SK-N-SH (cell line): ENCODE results near the gene FXYD7. TPM values are rescaled to one million over a fixed set of nuclear protein-coding genes. Genes with fewer than 3 reads are reported as not detected.

Experiments
- CTCF ChIA-PET: fragments of 300-600, 350-600 bp; formaldehyde crosslinking; extraction: SDS; loops from one replicate; lab custom pipeline; 2021; lab: Yijun Ruan, JAX
- POLR2A ChIA-PET: fragments of 350-600 bp; sonication (Branson Sonifier 250); formaldehyde crosslinking; extraction: SDS; loops from one replicate; lab custom pipeline; 2020; ENCODE audit warnings: antibody characterized with exemption, inconsistent platforms; lab: Yijun Ruan, JAX
- DNase-seq: peaks from one replicate; pipeline ENCODE4 v3.0.0; 2012
- H2AFZ ChIP-seq: fragments of 200-600 bp; sonication (generic); 2 replicates; pipeline ENCODE4 v1.8.1; 2016; ENCODE audit warnings: antibody characterized with exemption, mild to moderate bottlenecking, low read depth
- H3F3A ChIP-seq: fragments of 200-600 bp; sonication (generic); replicated peaks from 2 replicates; pipeline ENCODE3; 2016; ENCODE audit warnings: antibody characterized with exemption, mild to moderate bottlenecking; ENCODE audit not compliant: insufficient read depth
- H3K27ac ChIP-seq, 2 experiments: fragments of 200-500 bp in 1 of 2; fragments of 200-600 bp in 1 of 2; sonication (Bioruptor generic) in 1 of 2; sonication (generic), shearing (Covaris generic) in 1 of 2; 2 replicates each; pipeline versions ENCODE4 v1.5.1 to v1.6.1; 2014 to 2016; ENCODE audit warnings: low read depth in 2 of 2, inconsistent platforms in 1 of 2, low read length in 1 of 2, mild to moderate bottlenecking in 1 of 2, mixed read lengths in 1 of 2
- H3K27me3 ChIP-seq: fragments of 200-600 bp; sonication (generic), shearing (Covaris generic); 2 replicates; pipeline ENCODE4 v1.6.1; 2016; ENCODE audit warnings: mixed run types; ENCODE audit not compliant: insufficient read depth
- H3K36me3 ChIP-seq, 2 experiments: fragments of 200-500 bp in 1 of 2; fragments of 200-600 bp in 1 of 2; sonication (Bioruptor generic) in 1 of 2; sonication (generic) in 1 of 2; replicated peaks in 1 of 2; 2 replicates each; pipeline versions ENCODE3 to v1.5.1; 2014 to 2016; ENCODE audit warnings: low read length in 1 of 2, mild to moderate bottlenecking in 1 of 2; ENCODE audit not compliant: insufficient read depth in 2 of 2, control insufficient read depth in 1 of 2
- H3K4me1 ChIP-seq, 2 experiments: fragments of 200-500 bp in 1 of 2; fragments of 200-600 bp in 1 of 2; sonication (Bioruptor generic) in 1 of 2; sonication (generic), shearing (Covaris generic) in 1 of 2; 2 replicates each; pipeline versions ENCODE4 v1.5.1 to v1.6.1; 2014 to 2016; ENCODE audit warnings: low read depth in 1 of 2, low read length in 1 of 2, mixed run types in 1 of 2; ENCODE audit not compliant: insufficient read depth in 2 of 2, control insufficient read depth in 1 of 2
- H3K4me2 ChIP-seq: fragments of 200-600 bp; sonication (generic), shearing (Covaris generic); 2 replicates; pipeline ENCODE4 v1.6.1; 2017; ENCODE audit warnings: mixed run types
- H3K4me3 ChIP-seq, 2 experiments: fragments of 200-500 bp in 1 of 2; fragments of 200-600 bp in 1 of 2; sonication (Bioruptor generic) in 1 of 2; sonication (generic), shearing (Covaris generic) in 1 of 2; 2 replicates each; pipeline versions ENCODE4 v1.5.1 to v1.8.1; 2014 to 2016; ENCODE audit warnings: low read depth in 2 of 2, inconsistent platforms in 1 of 2, low read length in 1 of 2, mild to moderate bottlenecking in 1 of 2, mixed read lengths in 1 of 2, moderate library complexity in 1 of 2
- H3K79me2 ChIP-seq: fragments of 200-600 bp; sonication (generic); 2 replicates; pipeline ENCODE4 v1.8.1; 2017; ENCODE audit warnings: mild to moderate bottlenecking; ENCODE audit not compliant: insufficient read depth
- H3K9ac ChIP-seq: fragments of 200-600 bp; sonication (generic); 2 replicates; pipeline ENCODE4 v1.6.1; 2017; ENCODE audit warnings: mixed run types
- H3K9me2 ChIP-seq: fragments of 200-600 bp; sonication (generic); 2 replicates; pipeline ENCODE4 v1.6.1; 2017; ENCODE audit warnings: mixed run types
- H3K9me3 ChIP-seq: fragments of 200-600 bp; sonication (generic); 2 replicates; pipeline ENCODE4 v1.6.1; 2017; ENCODE audit warnings: mixed run types, mild to moderate bottlenecking, moderate library complexity
- H4K20me1 ChIP-seq: fragments of 200-600 bp; sonication (generic); 2 replicates; pipeline ENCODE4 v1.6.1; 2017; ENCODE audit warnings: mild to moderate bottlenecking, mixed run types; ENCODE audit not compliant: insufficient read depth
- CHD2 ChIP-seq: fragments of 150-350 bp; IDR thresholded peaks from 2 replicates; pipeline ENCODE4 v1.6.1; 2018; ENCODE audit warnings: low read length; ENCODE audit not compliant: partially characterized antibody
- ELF1 ChIP-seq: IDR thresholded peaks from 2 replicates; pipeline ENCODE4 v1.4.0; 2012
- EZH2phosphoT487 ChIP-seq: fragments of 200-600 bp; sonication (generic); IDR thresholded peaks from 2 replicates; pipeline ENCODE4 v1.6.1; 2017; ENCODE audit warnings: low read depth, mixed run types, mild to moderate bottlenecking, antibody characterized with exemption, moderate library complexity, borderline replicate concordance
- FOSL2 ChIP-seq: IDR thresholded peaks from 2 replicates; pipeline ENCODE4 v1.4.0; 2012; ENCODE audit warnings: low read depth, mild to moderate bottlenecking, moderate library complexity, borderline replicate concordance
- FOXJ3 ChIP-seq: sonication (generic); formaldehyde crosslinking; IDR thresholded peaks from 2 replicates; pipeline ENCODE4 v1.5.1; 2020; ENCODE audit warnings: mild to moderate bottlenecking, missing genetic modification reagents
- FOXM1 ChIP-seq: IDR thresholded peaks from 2 replicates; pipeline ENCODE4 v1.4.0; 2012; ENCODE audit warnings: low read depth, mild to moderate bottlenecking
- GABPA ChIP-seq: IDR thresholded peaks from 2 replicates; pipeline ENCODE4 v1.4.0; 2012; ENCODE audit warnings: low read depth, mild to moderate bottlenecking
- MAX ChIP-seq: IDR thresholded peaks from 2 replicates; pipeline ENCODE4 v1.4.0; 2012; ENCODE audit warnings: low read depth
- MEF2A ChIP-seq: IDR thresholded peaks from 2 replicates; pipeline ENCODE4 v1.4.0; 2012; ENCODE audit warnings: low read depth, borderline replicate concordance
- NRF1 ChIP-seq: IDR thresholded peaks from 2 replicates; pipeline ENCODE4 v1.6.1; 2012; ENCODE audit warnings: low read depth, mild to moderate bottlenecking, low read length
- PBX3 ChIP-seq: IDR thresholded peaks from 2 replicates; pipeline ENCODE4; 2012
- POLR2AphosphoS5 ChIP-seq: IDR thresholded peaks from 2 replicates; pipeline ENCODE4 v1.6.1; 2012; ENCODE audit warnings: low read depth, low read length
- REST ChIP-seq: IDR thresholded peaks from 2 replicates; pipeline ENCODE4 v1.6.1; 2012; ENCODE audit warnings: mild to moderate bottlenecking, low read depth, low read length, moderate library complexity
- RFX5 ChIP-seq: IDR thresholded peaks from 2 replicates; pipeline ENCODE4 v1.6.1; 2012; ENCODE audit warnings: mild to moderate bottlenecking, improper control_type of control experiment, low read length
- SMC3 ChIP-seq: IDR thresholded peaks from 2 replicates; pipeline ENCODE4 v1.6.1; 2012; ENCODE audit warnings: low read depth, low read length, improper control_type of control experiment
- TEAD4 ChIP-seq: IDR thresholded peaks from 2 replicates; pipeline ENCODE4 v1.4.0; 2012; ENCODE audit warnings: mild to moderate bottlenecking, borderline replicate concordance; ENCODE audit not compliant: insufficient read depth
- USF1 ChIP-seq: IDR thresholded peaks from 2 replicates; pipeline ENCODE4 v1.4.0; 2012; ENCODE audit warnings: low read depth, borderline replicate concordance
- USF2 ChIP-seq: fragments of 150-350 bp; IDR thresholded peaks from 2 replicates; pipeline ENCODE4 v1.6.1; 2017; ENCODE audit warnings: antibody characterized with exemption, low read length, low read depth, borderline replicate concordance
- YY1 ChIP-seq: IDR thresholded peaks from 2 replicates; pipeline ENCODE4 v1.4.0; 2012; ENCODE audit warnings: low read depth, mild to moderate bottlenecking
- ZBTB33 ChIP-seq: IDR thresholded peaks from 2 replicates; pipeline ENCODE4 v1.4.0; 2012; ENCODE audit warnings: low read depth, borderline replicate concordance
- WGBS: methylation state at CpG from one replicate; pipeline ENCODE4 v1.1.6; 2017; ENCODE audit warnings: low lambda C conversion rate; 5-methylcytosine and 5-hydroxymethylcytosine counted together
- polyA plus RNA-seq, 3 experiments: library from polyadenylated mRNA; depleted of rRNA; stranded (reverse); fragments of >200 nt; gene quantifications; 2 replicates each; pipeline ENCODE4 v1.2.3, GENCODE V29; 2012

Gene FXYD7
- polyA plus RNA-seq, 1 of the 3 experiments (the other 2 are of a cell fraction), result 0.44 TPM

GRCh38 chr19:35143818-35144217 lies 763 bp downstream of the FXYD7 start (continued):
- no peak for TF ChIP-seq MEF2A
- TF ChIP-seq RFX5, result no peak

GRCh38 chr19:35144259-35144599 lies 1.2 kb downstream of the FXYD7 start:
- H3F3A ChIP-seq, result peaks cover 6% of the 10 kb centered on the region
- POLR2A ChIA-PET, result interaction anchor here (0.8 to 1.6 kb wide), 2 partner anchors 88 to 120 kb away, joined by 3 read pairs; no protein-coding TSS in a partner anchor
- TF ChIP-seq RFX5 (no peak), REST (no peak), MAX (no peak), TEAD4 (no peak), YY1 (no peak), NRF1 (no peak), EZH2phosphoT487 (no peak), CHD2 (no peak), ELF1 (no peak), SMC3 (no peak), USF1 (no peak), GABPA (no peak), POLR2AphosphoS5 (no peak), FOSL2 (no peak), PBX3 (no peak), FOXM1 (no peak), ZBTB33 (no peak), FOXJ3 (CRISPR knock-in tag) (no peak), USF2 (no peak)
- TF ChIP-seq, all 33 proteins: peak for 0
- 9% methylated on average over 3 of the region's 6 CpGs for WGBS
- Histone ChIP-seq H3K9ac (no peak overlapping the region), H3K36me3 (no peaks in the 10 kb centered on the region), H3K4me1 (peaks cover 0 to 25% of the 10 kb centered on the region in 2 experiments; a peak in 2 of 4 replicates), H3K79me2 (no peaks in the 10 kb centered on the region), H3K4me3 (no peak overlapping the region), H3K27me3 (peaks cover 27% of the 10 kb centered on the region; the same call in 1 of the 2 replicates), H3K27ac (no peak overlapping the region), H3K9me2 (no peaks in the 10 kb centered on the region), H2AFZ (no peak overlapping the region), H3K4me2 (no peak overlapping the region), H3K9me3 (no peaks in the 10 kb centered on the region), H4K20me1 (no peaks in the 10 kb centered on the region)
- CTCF ChIA-PET, result interaction anchor here (0.7 to 5.1 kb wide), 6 partner anchors 8 to 126 kb away, joined by 3 to 59 read pairs (median 6); partner anchors contain the start of gene FXYD5
- no peak for DNase-seq
